GM21619 (cell line): ENCODE measurements around the gene RPS6KA4.
A peak's percentile ranks its signal among the peaks of the same experiment; 100 is the strongest.

Source experiments
- ATAC-seq: cut with Tn5 transposase; IDR thresholded peaks from one replicate; pipeline ENCODE4 v1.9.1; 2021; ENCODE audit not compliant: unreplicated experiment

RPS6KA4 gene

DNA sequence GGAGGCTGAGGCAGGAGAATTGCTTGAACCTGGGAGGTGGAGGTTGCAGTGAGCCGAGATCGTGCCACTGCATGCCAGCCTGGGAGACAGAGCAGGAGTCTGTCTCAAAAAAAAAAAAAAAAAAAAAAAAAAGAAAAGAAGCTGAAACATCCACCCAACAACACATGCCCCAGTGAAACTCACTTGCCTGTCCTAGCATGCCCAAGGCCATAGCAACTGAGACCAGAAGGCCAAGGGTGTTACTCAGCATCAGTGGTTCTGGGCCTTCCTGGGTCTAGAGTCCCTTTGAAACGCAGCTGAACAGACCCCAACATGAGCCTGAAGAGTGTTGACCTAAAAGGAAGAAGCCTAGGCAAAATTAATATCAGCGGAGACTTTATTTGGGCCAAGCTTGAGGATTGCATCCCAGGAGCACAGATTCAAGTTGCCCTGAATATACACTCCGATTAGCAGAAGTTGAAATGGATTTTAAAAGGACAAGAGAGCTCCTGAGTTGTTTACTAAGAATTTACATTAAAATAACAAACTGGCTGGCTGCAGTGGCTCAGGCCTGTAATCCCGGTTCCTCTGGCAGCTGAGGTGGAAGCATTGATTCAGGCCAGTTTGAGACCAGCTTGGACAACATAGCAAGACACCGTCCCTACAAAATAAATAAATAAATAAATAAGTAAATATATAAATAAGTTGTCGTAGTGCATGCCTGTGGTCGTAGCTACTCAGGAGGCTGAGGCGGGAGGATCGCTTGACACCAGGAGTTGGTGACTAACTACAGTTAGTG lies 34.1 kb upstream of the RPS6KA4 start:
- ATAC-seq = no peak

GRCh38 chr11:64327375-64327774 lies 31.6 kb upstream of the RPS6KA4 start:
- no peak for ATAC-seq

DNA sequence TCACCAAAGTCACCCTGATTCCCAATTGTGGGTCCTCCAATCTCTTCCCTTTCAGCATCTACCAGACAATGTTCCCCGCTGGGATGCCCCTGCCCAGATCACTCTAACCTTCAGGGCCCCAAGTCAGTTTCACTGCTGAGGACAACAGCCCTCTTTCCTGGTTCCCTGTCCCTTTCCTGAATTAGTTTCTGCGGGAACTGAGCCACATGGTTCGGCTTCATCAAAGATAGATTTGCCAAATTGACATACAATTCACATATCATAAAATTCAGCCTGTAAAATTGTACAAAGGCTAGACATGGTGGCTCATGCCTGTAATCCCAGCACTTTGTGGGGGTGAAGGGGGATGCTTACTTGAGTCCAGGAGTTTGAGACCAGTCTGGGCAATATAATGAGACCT lies 31.0 kb upstream of the RPS6KA4 start:
- ATAC-seq = no peak

- ATAC-seq = no peak
These were observed 28.1 kb upstream of the RPS6KA4 start for GRCh38 chr11:64330888-64331287.

- no peak for ATAC-seq
These were observed 27.2 kb upstream of the RPS6KA4 start for GRCh38 chr11:64331569-64332371.

DNA sequence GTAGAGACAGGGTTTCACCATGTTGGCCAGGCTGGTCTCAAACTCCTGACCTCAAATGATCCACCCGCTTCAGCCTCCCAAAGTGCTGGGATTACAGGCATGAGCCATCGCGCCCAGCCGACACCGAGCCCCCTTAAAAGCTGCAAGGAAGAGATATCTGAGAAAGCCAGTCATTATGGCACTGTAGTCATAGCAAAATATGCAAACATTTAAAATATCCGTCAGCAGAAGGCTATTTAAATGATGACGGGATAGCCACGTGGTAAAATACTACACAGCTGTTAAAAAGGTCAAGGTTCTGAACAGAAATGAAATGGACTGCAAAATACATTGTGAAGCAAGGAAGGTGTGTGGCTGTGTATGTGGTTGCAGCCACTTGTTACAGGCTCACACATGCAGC lies 25.4 kb upstream of the RPS6KA4 start:
- ATAC-seq = no peak

DNA sequence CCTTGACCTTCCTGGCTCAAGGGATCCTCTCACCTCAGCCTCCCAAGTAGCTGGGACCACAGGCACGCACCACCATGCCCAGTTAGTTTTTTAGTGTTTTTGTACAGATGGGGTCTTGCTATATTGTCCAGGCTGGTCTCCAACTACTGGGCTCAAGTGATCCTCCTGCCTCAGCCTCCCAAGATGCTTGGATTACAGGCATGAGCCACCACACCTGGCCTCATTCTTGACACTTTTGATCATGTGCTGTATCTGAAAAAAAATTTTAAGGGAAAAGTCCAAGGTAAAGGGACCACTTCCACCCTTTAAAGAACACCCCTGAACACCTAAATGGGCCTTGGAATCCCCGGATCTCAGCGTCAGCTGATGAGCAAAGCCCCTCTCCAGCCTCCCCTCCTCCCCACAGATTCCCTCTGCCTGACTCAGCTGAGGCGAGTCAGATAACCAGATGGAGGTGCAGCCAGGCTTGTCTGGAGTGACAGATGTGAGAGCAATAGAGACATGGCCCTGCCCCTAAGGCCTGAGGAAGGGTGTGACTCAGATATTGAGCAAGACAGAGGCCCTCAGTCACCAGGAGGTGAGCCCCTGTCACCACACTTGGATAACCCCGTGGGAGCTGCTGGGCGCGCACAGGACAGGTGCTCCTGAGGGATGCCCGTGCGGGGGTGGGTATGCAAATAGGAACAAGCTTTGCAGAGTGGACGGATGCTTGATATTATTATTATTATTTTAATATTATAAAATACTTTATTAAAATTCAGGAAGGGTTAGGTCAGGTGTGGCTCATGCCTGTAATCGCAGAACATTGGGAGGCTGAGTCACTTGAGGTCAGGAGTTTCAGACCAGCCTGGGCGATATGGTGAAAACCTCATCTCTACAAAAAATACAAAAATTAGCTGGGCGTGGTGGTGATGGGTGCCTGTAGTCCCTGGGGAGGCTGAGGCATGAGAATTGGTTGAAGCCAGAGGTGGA lies 23.9 kb upstream of the RPS6KA4 start:
- ATAC-seq = peak; percentile 72

GRCh38 chr11:64337538-64338249 lies 21.3 kb upstream of the RPS6KA4 start:
- ATAC-seq = no peak

DNA sequence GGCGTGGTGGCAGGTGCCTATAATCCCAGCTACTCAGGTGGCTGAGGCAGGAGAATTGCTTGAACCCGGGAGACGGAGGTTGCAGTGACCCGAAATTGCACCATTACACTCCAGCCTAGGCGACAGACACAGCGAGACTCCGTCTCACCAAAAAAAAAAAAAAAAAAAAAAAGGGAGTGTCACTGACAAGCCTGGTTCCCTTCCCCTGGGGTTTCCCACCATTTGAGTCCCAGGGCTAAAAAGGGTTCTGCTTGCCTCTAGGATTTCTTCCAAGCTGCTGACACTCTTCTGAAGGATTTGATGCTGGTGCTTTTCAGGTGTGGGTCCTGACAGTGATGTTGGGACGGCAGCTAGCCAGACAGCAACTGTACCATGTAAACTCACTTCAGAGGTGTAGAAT lies 20.2 kb upstream of the RPS6KA4 start:
- ATAC-seq = no peak

DNA sequence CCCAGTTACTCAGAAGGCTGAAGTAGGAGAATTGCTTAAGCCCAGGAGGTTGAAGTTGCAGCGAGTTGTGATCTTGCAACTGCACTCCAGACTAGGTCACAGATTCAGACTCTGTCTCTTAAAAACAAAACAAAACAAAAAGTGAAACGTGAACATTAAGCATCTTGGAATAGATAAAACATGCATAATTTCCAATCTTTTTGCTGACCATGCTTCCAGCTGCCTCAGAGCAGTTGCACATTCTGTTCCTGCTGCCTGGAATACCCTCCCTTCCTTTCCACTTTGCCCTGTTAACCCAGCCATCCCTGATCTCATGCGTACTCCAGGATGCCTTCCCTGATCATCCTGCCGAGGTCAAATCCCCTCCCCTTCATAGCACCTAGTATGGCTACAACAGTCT lies 19.7 kb upstream of the RPS6KA4 start:
- no peak for ATAC-seq

GRCh38 chr11:64339754-64340408 lies 19.1 kb upstream of the RPS6KA4 start, which contains the start of gene CCDC88B:
Gene CCDC88B, plus strand, starts transcription at chr11:64340204. Its CDS starts 63 bp downstream, at chr11:64340267.
- peak; percentile 45 for ATAC-seq

- ATAC-seq = no peak
These were observed 18.2 kb upstream of the RPS6KA4 start for GRCh38 chr11:64340671-64341335.

- ATAC-seq = no peak
These were observed 17.5 kb upstream of the RPS6KA4 start for GRCh38 chr11:64341429-64341828.

DNA sequence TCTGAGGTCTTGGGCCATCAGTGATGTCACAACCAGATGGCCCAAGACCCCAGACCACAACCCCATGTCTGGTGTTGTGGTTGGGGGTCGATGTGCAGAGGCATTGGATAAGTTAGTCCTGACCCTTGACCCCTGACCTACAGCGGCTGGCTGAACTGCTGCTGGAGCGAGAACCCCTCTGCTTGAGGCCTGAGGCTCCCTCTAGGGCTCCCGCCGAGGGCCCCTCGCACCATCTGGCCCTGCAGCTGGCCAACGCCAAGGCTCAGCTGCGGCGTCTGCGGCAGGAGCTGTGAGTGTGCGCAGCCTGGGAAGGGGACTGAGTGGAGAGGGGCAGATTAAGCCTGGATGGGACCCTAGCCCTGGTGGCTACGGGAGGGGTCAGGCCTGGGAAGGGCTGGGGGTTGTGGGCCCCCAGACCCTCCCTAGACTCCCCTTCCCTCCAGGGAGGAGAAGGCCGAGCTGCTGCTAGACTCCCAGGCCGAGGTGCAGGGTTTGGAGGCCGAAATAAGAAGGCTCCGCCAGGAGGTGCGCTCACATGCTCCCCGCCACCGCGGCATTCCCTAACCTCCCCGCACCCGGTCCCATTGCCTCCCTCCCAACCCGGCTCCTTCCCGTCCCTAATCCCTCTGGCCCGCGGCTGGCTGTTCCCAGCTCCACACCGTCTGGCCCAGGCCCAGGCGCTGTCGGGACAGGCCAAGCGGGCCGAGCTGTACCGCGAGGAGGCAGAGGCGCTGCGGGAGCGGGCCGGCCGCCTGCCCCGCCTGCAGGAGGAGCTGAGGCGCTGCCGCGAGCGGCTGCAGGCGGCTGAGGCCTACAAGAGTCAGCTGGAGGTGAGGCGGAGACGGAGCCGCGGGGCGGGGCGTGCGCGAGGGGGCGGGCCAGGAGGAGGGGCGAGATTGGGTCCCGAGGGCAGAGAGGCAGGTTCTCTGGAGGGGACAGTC lies 16.8 kb upstream of the RPS6KA4 start:
- peak; percentile 33 for ATAC-seq

GRCh38 chr11:64342869-64343745 lies 15.9 kb upstream of the RPS6KA4 start:
- ATAC-seq = no peak

DNA sequence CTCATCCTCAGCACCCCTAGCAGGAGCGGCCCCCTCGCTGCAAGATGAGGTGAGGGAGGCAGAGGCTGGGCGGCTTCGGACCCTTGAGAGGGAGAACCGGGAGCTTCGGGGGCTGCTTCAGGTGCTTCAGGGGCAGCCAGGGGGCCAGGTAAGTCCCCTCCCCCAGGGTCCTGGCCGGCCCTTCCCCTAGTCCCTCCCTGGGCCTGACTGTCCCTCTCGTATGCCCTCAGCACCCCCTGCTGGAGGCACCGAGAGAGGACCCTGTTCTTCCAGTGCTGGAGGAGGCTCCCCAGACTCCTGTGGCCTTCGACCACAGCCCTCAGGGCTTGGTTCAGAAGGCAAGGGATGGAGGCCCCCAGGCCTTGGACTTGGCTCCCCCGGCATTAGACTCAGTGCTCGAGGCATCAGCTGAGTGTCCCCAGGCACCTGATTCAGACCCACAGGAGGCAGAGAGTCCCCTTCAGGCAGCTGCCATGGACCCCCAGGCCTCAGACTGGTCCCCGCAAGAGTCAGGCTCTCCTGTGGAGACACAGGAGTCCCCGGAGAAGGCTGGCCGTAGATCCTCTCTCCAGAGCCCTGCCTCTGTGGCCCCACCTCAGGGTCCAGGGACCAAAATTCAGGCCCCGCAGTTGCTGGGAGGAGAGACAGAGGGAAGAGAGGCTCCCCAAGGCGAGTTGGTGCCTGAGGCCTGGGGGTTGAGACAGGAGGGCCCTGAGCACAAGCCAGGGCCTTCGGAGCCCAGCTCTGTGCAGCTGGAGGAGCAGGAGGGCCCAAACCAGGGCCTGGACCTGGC lies 15.0 kb upstream of the RPS6KA4 start:
- no peak for ATAC-seq
